Activated naive CD4-positive, alpha-beta T cell treated with anti-CD3 and anti-CD28 coated beads, Interleukin-2, amount 10 ng/mL, durations not matched to agents 7 days and 5 days (primary cell): ENCODE results near the gene INO80.

Experiments
- CTCF ChIA-PET: fragments of 350-600 bp; sonication (Branson Sonifier 250); formaldehyde crosslinking; loops from one replicate; lab custom pipeline; 2021; ENCODE audit warnings: antibody characterized with exemption; lab: Charles Lee
- DNase-seq: peaks from one replicate; pipeline ENCODE4 v3.0.0-alpha.2; 2020
- H3K27ac Mint-ChIP-seq: one replicate; pipeline ENCODE4 v1.8.0; 2021; ENCODE audit warnings: mild to moderate bottlenecking, moderate library complexity, mixed read lengths
- H3K27me3 Mint-ChIP-seq: one replicate; pipeline ENCODE4 v1.8.0; 2021; ENCODE audit warnings: mild to moderate bottlenecking, mixed read lengths
- H3K36me3 Mint-ChIP-seq: one replicate; pipeline ENCODE4 v1.8.0; 2021; ENCODE audit warnings: mixed read lengths
- H3K4me1 Mint-ChIP-seq: one replicate; pipeline ENCODE4 v1.8.0; 2021; ENCODE audit warnings: mixed read lengths
- H3K4me3 Mint-ChIP-seq: one replicate; pipeline ENCODE4 v1.8.0; 2021; ENCODE audit warnings: mild to moderate bottlenecking, moderate library complexity, mixed read lengths
- H3K9me3 Mint-ChIP-seq: one replicate; pipeline ENCODE4 v1.8.0; 2021; ENCODE audit warnings: mixed read lengths

The INO80 gene

DNA sequence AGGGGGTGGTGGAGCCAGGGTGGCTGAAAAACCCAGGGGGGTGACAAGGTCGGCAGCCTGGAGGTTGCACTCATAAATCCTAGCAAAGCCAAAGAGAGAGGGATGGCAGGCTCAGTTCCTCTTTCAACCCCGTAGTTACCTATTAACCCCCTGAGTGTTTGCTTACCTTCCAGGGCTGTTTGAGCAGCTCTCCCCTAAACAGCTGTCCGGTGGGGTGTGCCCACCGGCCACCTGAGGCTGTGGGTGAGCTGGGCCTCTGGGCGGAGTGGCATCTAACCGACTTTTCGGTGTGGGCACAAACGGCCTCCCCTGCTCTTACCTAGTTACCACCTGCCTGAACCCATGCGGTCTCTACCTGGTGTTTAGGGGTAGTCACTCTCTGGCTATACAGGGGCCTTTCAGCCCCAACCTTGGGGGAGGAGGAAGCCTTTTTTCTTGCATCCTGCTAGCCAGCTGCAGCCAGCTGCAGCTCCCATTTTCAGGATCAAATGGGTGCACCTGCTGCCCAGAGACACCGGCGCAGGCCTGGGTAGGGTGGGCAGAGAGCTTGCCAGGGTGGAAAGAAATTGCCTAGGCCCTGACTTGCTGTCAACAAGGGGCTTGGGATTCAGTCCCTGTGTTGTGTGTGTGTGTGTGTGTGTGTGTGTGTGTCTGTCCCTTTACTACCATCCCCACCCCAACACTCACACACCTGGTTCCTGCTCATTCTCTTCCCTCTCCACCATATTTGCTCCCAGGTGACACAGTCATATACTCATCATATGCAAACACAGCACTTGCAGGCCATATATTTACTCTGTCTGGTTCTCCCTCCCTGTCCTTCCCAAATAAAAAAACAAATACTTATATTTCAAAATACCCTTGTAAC is 183.2 kb downstream of the INO80 start:
- DNase-seq: no peak
- Mint-ChIP-seq H3K9me3 (no peaks in the 10 kb centered on the region), H3K27ac (no peak overlapping the region), H3K36me3 (no peaks in the 10 kb centered on the region), H3K4me3 (no peak overlapping the region), H3K4me1 (peaks cover 33% of the 10 kb centered on the region), H3K27me3 (peaks cover 84% of the 10 kb centered on the region)
- CTCF ChIA-PET: interaction anchor here (0.6 to 4.5 kb wide), 4 partner anchors 8 to 956 kb away, joined by 3 to 34 read pairs (median 17); no protein-coding TSS in a partner anchor

DNA sequence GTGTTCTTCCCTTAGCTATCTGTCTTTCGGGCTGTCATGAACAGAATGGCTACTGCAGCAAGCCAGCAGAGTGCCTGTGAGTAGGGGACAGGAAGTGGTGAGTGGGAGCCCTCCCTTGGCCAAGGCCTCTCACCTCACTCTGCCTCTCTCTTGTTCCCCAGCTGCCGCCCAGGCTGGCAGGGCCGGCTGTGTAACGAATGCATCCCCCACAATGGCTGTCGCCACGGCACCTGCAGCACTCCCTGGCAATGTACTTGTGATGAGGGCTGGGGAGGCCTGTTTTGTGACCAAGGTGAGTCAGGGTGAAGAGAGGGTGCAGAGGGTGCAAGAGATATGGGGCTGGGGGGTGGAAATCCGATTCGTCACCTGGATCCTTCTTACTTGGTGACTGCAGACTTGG is 183.9 kb downstream of the INO80 start:
- CTCF ChIA-PET: interaction anchor here (0.6 to 4.5 kb wide), 4 partner anchors 9 to 956 kb away, joined by 3 to 34 read pairs (median 16); no protein-coding TSS in a partner anchor
- H3K36me3 Mint-ChIP-seq: no peaks in the 10 kb centered on the region
- H3K9me3 Mint-ChIP-seq: no peaks in the 10 kb centered on the region
- no peak overlapping the region for H3K27ac Mint-ChIP-seq
- peaks cover 37% of the 10 kb centered on the region for H3K4me1 Mint-ChIP-seq
- H3K4me3 Mint-ChIP-seq: no peak overlapping the region
- peaks cover 88% of the 10 kb centered on the region for H3K27me3 Mint-ChIP-seq
- DNase-seq: no peak

DNA sequence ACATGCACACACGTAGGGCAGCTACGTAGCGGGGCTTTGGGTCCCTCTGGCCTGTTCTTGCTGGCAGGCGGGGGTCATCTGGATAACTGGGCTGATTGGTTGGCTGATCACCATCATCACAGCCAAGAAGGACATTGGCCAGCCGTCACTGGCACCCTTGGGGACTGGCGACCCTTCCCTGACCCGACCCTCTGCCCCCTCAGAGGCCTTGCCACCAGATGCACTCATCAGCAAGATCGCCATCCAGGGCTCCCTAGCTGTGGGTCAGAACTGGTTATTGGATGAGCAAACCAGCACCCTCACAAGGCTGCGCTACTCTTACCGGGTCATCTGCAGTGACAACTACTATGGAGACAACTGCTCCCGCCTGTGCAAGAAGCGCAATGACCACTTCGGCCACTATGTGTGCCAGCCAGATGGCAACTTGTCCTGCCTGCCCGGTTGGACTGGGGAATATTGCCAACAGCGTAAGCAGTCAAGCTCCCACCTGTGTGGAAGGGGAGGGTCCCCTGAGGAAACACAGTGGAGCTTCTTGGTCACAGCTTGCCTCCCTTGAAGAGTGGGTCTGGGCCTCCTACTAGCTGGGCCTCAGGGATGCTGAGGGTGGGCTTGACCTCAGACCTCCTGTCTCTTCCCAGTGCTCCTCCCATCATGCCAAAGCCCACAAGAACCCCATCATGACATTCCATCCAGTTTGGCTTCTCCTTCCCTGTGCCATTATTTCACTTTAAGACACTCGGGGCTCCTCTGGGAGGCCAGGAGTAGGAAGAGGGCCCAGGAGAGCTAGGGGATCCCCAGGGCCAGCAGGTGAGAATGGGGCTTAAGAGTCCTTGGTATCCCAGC is 184.6 kb downstream of the INO80 start:
- no peaks in the 10 kb centered on the region for H3K9me3 Mint-ChIP-seq
- CTCF ChIA-PET: interaction anchor here (0.6 to 4.5 kb wide), 11 partner anchors 10 to 955 kb away, joined by 3 to 34 read pairs (median 6); no protein-coding TSS in a partner anchor
- H3K4me3 Mint-ChIP-seq: no peak overlapping the region
- peaks cover 43% of the 10 kb centered on the region for H3K4me1 Mint-ChIP-seq
- DNase-seq: no peak
- peaks cover 91% of the 10 kb centered on the region for H3K27me3 Mint-ChIP-seq
- H3K36me3 Mint-ChIP-seq: no peaks in the 10 kb centered on the region
- H3K27ac Mint-ChIP-seq: no peak overlapping the region

DNA sequence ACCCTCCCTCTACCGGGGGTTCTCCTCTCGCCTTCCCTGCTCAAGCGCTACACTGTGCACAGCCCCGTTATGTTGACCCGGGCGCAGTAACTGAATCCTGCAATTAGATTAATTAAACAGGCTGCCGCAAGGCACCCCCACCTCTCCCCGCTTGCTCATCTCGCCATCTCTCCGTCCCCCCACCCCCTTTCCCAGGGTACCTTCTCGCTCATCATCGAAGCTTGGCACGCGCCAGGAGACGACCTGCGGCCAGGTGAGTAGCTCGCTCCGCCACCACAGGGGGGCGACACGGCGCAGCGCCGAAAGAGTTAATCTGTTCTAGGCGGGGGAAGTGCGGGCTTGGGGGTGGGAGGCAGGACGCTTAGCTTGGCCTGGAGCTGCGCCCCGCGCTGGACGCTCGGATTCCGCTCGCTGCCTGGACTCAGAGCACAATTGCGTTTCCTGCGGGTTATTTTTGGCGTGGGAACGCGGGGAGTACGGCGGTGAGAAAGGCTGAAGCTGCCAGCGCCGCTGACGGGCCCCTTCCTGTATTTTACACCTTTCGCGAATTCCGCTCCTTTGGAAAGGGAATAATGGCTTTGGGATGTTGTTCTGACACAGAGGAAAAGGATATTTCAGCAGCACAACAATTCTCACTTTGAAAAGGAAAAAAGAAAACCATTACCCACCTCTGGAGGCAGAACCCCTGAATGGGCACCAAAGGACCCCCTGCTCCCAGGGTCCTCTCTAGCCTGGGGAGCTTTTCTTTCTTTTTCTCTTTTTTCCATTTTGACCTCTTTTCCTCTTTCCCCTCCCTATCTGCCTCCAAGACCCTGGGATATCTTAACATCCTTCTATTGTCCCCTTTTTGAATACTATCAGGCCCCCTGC is 185.4 kb downstream of the INO80 start:
- H3K27ac Mint-ChIP-seq: no peak overlapping the region
- peaks cover 95% of the 10 kb centered on the region for H3K27me3 Mint-ChIP-seq
- CTCF ChIA-PET: interaction anchor here (0.8 to 4.5 kb wide), 13 partner anchors 9 to 260 kb away, joined by 3 to 34 read pairs (median 5); no protein-coding TSS in a partner anchor
- H3K36me3 Mint-ChIP-seq: no peaks in the 10 kb centered on the region
- H3K9me3 Mint-ChIP-seq: no peaks in the 10 kb centered on the region
- peaks cover 47% of the 10 kb centered on the region for H3K4me1 Mint-ChIP-seq
- peak; percentile 62 for DNase-seq
- peak overlapping the region; percentile 47 for H3K4me3 Mint-ChIP-seq

DNA sequence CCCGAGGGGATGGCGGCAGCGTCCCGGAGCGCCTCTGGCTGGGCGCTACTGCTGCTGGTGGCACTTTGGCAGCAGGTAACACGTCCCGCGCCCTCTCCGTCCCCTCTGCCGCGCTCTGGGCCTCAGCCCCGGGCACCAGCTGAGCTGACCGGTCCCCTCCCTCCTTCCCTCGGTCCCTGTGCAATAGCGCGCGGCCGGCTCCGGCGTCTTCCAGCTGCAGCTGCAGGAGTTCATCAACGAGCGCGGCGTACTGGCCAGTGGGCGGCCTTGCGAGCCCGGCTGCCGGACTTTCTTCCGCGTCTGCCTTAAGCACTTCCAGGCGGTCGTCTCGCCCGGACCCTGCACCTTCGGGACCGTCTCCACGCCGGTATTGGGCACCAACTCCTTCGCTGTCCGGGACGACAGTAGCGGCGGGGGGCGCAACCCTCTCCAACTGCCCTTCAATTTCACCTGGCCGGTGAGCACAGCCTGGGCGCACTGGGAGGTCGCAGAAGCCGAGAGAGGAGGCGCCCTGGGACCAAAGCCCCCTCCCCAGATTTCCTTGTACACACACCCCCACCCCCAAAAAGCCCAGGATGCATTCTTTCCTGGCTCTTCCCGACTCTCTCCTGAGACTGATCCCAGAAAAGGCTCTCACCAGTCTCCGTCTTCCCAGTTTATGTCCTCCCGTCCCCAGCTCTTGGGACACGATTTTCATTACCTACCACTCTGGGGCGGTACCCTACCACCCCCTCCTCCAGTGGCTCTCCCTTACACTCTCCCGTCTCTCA is 186.2 kb downstream of the INO80 start:
- Mint-ChIP-seq H3K36me3 (no peaks in the 10 kb centered on the region), H3K9me3 (no peaks in the 10 kb centered on the region), H3K4me1 (peaks cover 50% of the 10 kb centered on the region), H3K4me3 (peak overlapping the region; percentile 47), H3K27me3 (peaks cover 96% of the 10 kb centered on the region), H3K27ac (no peak overlapping the region)
- no peak for DNase-seq
- CTCF ChIA-PET: interaction anchor here (0.9 to 4.5 kb wide), 7 partner anchors 11 to 256 kb away, joined by 3 to 34 read pairs (median 6); no protein-coding TSS in a partner anchor
